Fibroblast of the aortic adventitia (primary cell): ENCODE data around the gene MTCL3.

Experiments used
- DNase-seq: peaks from one replicate; pipeline ENCODE4 v3.0.0-alpha.2; 2010; ENCODE audit warnings: low read depth
- H3K4me3 ChIP-seq: 2 replicates; pipeline ENCODE4 v1.5.1; 2011; ENCODE audit warnings: low read depth, mild to moderate bottlenecking, control low read depth, low read length, moderate library complexity
- TF ChIP-seq, protein P1 (sequence below): IDR thresholded peaks from 2 replicates; pipeline ENCODE4 v1.5.1; 2011; ENCODE audit warnings: mild to moderate bottlenecking, low read length, control low read depth, inconsistent platforms; ENCODE audit not compliant: insufficient read depth

MTCL3 gene

DNA sequence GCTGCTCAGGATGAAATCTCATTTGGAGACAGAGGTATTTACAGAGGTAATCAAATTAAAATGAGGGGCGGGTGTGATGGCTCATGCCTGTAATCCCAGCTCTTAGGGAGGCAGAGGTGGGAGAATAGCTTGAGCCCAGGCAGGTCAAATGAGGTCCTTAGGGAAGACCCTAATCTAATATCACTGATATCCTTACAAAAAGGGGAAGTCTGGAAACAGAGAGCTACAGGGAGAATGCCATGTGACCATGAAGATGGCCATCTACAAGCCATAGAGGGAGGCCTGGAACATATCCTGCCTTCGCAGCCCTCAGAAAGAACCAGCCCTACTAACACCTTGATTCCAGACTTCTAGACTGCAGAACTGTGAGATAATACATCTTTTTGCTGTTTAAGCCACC is 8.3 kb downstream of the MTCL3 start:
- no peak for DNase-seq
- no peak overlapping the region for H3K4me3 ChIP-seq
- TF ChIP-seq, protein P1, sequence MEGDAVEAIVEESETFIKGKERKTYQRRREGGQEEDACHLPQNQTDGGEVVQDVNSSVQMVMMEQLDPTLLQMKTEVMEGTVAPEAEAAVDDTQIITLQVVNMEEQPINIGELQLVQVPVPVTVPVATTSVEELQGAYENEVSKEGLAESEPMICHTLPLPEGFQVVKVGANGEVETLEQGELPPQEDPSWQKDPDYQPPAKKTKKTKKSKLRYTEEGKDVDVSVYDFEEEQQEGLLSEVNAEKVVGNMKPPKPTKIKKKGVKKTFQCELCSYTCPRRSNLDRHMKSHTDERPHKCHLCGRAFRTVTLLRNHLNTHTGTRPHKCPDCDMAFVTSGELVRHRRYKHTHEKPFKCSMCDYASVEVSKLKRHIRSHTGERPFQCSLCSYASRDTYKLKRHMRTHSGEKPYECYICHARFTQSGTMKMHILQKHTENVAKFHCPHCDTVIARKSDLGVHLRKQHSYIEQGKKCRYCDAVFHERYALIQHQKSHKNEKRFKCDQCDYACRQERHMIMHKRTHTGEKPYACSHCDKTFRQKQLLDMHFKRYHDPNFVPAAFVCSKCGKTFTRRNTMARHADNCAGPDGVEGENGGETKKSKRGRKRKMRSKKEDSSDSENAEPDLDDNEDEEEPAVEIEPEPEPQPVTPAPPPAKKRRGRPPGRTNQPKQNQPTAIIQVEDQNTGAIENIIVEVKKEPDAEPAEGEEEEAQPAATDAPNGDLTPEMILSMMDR, result no peak

DNA sequence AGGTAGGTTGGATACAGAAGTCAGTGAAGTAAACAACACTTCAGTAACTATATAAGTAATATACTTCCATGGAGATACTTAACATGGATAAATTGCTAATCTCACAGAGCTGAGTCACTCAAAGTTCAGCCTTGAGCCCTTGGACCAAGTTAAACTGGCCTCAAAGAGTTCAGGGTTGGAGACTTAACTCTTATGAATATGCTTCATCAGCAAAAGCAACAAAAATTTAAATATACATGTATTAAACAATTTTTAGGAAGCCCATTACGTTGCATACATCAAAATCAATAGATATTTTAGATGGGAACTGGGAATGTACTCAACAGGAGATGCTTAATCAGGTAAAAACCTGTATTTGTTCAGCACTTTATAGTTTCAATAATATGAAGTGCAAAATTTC is 12.2 kb downstream of the MTCL3 start:
- DNase-seq, result no peak
- no peak overlapping the region for H3K4me3 ChIP-seq
- TF ChIP-seq, protein P1, result no peak

DNA sequence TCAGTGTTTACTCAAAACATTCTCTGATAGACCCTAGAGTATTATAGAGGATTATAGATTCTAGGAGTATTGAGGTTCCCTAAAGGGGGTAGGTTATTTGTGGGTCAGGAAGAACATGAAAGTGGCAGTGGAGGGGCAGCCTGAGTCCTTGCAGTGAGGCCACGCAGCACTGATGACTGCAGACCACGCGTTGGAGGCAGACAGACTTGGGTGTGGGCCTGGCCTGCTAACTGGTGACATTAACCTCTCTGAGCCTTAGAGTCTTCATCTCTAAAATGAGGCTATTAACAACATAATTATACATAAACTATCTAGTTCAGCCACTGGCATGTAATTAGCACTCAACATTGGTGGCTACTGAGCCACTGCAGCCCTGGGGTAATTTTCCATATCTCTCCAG is 16.1 kb downstream of the MTCL3 start:
- TF ChIP-seq, protein P1, result no peak
- no peak overlapping the region for H3K4me3 ChIP-seq
- DNase-seq, result no peak

DNA sequence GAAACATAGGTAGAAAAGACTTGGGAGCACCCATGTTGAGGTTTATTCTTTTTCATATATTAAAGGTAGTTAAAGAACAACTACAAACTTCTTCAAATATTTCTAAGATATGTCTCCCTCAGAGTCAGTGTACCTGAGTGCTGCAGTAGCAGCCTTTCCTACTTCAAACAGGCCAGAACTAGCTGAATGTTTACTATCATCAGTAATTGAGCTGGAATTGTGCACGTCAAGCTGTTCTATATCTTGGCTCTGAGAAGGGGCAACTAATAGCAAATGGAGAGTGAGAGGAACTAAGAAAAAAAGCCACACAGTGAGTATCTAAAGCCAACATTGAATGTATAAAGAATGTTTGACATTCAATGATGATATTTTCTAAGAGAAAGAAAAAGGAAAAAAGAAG is 21.7 kb downstream of the MTCL3 start:
- no peak for DNase-seq
- no peak overlapping the region for H3K4me3 ChIP-seq
- TF ChIP-seq, protein P1, result no peak

DNA sequence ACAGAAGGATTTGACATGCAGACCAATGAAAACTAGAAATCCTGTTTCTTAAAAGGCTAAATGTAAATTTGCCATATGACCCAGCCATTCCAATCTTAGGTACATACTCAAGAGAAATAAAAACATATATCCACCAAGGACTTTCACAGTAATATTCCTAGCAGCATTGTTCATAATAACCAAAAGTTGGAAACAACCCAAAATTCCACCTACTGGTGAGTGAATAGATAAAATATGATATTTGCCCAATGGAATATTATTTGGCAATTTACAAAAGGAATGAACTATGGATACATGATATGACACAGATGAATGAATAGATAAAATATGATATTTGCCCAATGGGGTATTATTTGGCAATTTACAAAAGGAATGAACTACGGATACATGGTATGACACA is 22.7 kb downstream of the MTCL3 start:
- DNase-seq, result peak; percentile 44
- TF ChIP-seq, protein P1, result no peak
- no peak overlapping the region for H3K4me3 ChIP-seq

DNA sequence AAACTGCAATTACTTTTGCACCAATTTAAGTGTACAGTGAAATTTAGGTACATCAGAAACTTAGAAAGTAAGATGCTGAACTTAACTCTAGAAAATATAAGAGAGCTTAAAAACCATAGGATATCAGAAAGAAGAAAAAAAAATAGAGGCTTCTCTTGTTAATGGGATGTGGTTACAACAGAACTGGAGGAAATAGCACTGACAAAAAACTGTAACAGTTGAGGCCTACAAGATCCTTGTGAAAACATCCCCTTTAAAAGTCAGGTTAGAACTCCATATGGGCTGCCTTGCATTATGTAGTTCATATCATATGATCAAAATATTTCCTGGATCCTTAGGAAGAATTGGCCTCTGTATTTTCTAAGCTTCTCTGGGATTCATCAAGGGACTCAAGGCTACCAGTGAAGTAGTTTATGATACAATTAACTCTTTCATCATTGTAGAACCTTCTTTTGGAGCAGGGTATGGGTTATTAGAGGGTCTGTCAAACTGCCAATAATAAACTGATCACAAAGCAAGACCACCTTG is 24.8 kb downstream of the MTCL3 start:
- no peak overlapping the region for H3K4me3 ChIP-seq
- TF ChIP-seq, protein P1, result no peak
- no peak for DNase-seq

DNA sequence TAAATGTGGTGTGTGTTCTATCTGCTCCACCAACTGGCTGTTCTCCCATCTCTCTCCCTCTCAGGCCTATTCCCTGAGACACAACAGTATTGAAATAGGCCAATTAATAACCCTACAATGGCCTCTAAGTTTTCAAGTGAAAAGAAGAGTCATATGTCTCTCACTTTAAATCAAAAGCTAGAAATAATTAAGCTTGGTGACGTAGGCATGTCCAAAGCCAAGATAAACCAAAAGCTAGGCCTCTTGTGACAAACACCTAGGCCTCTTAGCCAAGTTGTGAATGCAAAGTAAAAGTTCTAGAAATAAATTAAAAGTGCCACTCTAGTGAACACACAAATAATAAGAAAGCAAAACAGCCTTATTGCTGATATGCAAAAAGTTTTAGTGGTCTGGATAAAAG is 29.9 kb downstream of the MTCL3 start:
- TF ChIP-seq, protein P1, result no peak
- no peak overlapping the region for H3K4me3 ChIP-seq
- no peak for DNase-seq
